Neural cell (in vitro differentiated cells): ENCODE results near the gene APIP. TPM values are rescaled to one million over a fixed set of nuclear protein-coding genes. Genes with fewer than 3 reads are reported as not detected.

Source experiments
- H2AFZ ChIP-seq: fragments of 200-600, 300-800 bp; sonication (generic), shearing (Covaris generic); 2 replicates; pipeline ENCODE4 v1.6.0; 2014; ENCODE audit warnings: low read depth, mild to moderate bottlenecking, antibody characterized with exemption, low read length, moderate library complexity
- H3F3A ChIP-seq: fragments of 200-600 bp; shearing (Covaris generic); 2 replicates; pipeline ENCODE4 v1.6.1; 2016; ENCODE audit warnings: mild to moderate bottlenecking, moderate library complexity, mixed read lengths, antibody characterized with exemption, low read length; ENCODE audit not compliant: insufficient read depth, poor library complexity, severe bottlenecking
- H3K27ac ChIP-seq: fragments of 200-600, 300-800 bp; sonication (generic), shearing (Covaris generic); 2 replicates; pipeline ENCODE4 v1.5.1; 2014; ENCODE audit warnings: mild to moderate bottlenecking, low read length, moderate library complexity
- H3K27me3 ChIP-seq: fragments of 300-800, 200-600 bp; sonication (generic), shearing (Covaris generic); 2 replicates; pipeline ENCODE4 v1.6.0; 2014; ENCODE audit warnings: mild to moderate bottlenecking, low read depth, low read length, moderate library complexity; ENCODE audit not compliant: insufficient read depth
- H3K36me3 ChIP-seq: fragments of 300-800, 200-600 bp; sonication (generic), shearing (Covaris generic); 2 replicates; pipeline ENCODE4 v1.5.1; 2014; ENCODE audit warnings: mild to moderate bottlenecking, antibody characterized with exemption, low read length, moderate library complexity; ENCODE audit not compliant: insufficient read depth
- H3K4me2 ChIP-seq: fragments of 300-800, 200-600 bp; sonication (generic), shearing (Covaris generic); 2 replicates; pipeline ENCODE4 v1.6.0; 2014; ENCODE audit warnings: mild to moderate bottlenecking, low read length
- H3K4me3 ChIP-seq: fragments of 300-800, 200-600 bp; sonication (generic), shearing (Covaris generic); 2 replicates; pipeline ENCODE4 v1.5.1; 2014; ENCODE audit warnings: mild to moderate bottlenecking, low read length, moderate library complexity
- H3K79me2 ChIP-seq: fragments of 200-600 bp; shearing (Covaris generic); replicated peaks from 2 replicates; pipeline ENCODE4 v1.6.0; 2014; ENCODE audit warnings: mild to moderate bottlenecking, low read length, moderate library complexity; ENCODE audit not compliant: insufficient read depth
- H3K9ac ChIP-seq: fragments of 300-800, 200-600 bp; sonication (generic), shearing (Covaris generic); 2 replicates; pipeline ENCODE4 v1.6.1; 2016; ENCODE audit warnings: mild to moderate bottlenecking, low read length, mixed read lengths
- H3K9me2 ChIP-seq: fragments of 200-600 bp; shearing (Covaris generic); 2 replicates; pipeline ENCODE4 v1.6.1; 2016; ENCODE audit warnings: mild to moderate bottlenecking, low read length, mixed read lengths; ENCODE audit not compliant: insufficient read depth
- H3K9me3 ChIP-seq: fragments of 200-600, 300-800 bp; sonication (generic), shearing (Covaris generic); 2 replicates; pipeline ENCODE4 v1.6.1; 2016; ENCODE audit warnings: mild to moderate bottlenecking, mixed run types, low read length, moderate library complexity, mixed read lengths
- H4K20me1 ChIP-seq: fragments of 200-600 bp; shearing (Covaris generic); 2 replicates; pipeline ENCODE4 v1.6.1; 2016; ENCODE audit warnings: mild to moderate bottlenecking, mixed run types; ENCODE audit not compliant: insufficient read depth
- EP300 ChIP-seq: fragments of 450-650 bp; conservative IDR thresholded peaks from 2 replicates; pipeline ENCODE4 v1.6.1; 2014; ENCODE audit warnings: antibody characterized with exemption, mild to moderate bottlenecking, moderate library complexity; ENCODE audit not compliant: poor library complexity, severe bottlenecking
- EZH2 ChIP-seq: fragments of 200-600, 300-800 bp; shearing (Covaris generic), sonication (generic); IDR thresholded peaks from 2 replicates; pipeline ENCODE4 v1.6.1; 2014; ENCODE audit warnings: antibody characterized with exemption, low read length, borderline replicate concordance, mild to moderate bottlenecking; ENCODE audit not compliant: insufficient read depth, poor library complexity, severe bottlenecking
- MXI1 ChIP-seq: fragments of 450-650 bp; conservative IDR thresholded peaks from 2 replicates; pipeline ENCODE4 v1.6.1; 2014; ENCODE audit warnings: antibody characterized with exemption, mild to moderate bottlenecking; ENCODE audit not compliant: poor library complexity, severe bottlenecking
- POLR2AphosphoS5 ChIP-seq: IDR thresholded peaks from 2 replicates; pipeline ENCODE4 v1.6.1; 2012
- RAD21 ChIP-seq: fragments of 450-650 bp; conservative IDR thresholded peaks from 2 replicates; pipeline ENCODE4 v1.6.1; 2014; ENCODE audit warnings: antibody characterized with exemption, mild to moderate bottlenecking, moderate library complexity
- REST ChIP-seq: IDR thresholded peaks from 2 replicates; pipeline ENCODE4 v1.6.1; 2012; ENCODE audit warnings: borderline replicate concordance
- SMC3 ChIP-seq: fragments of 450-650 bp; conservative IDR thresholded peaks from 2 replicates; pipeline ENCODE4 v1.6.1; 2014; ENCODE audit warnings: antibody characterized with exemption, mild to moderate bottlenecking, moderate library complexity; ENCODE audit not compliant: poor library complexity
- TAF1 ChIP-seq: IDR thresholded peaks from 2 replicates; pipeline ENCODE4 v1.6.1; 2012; ENCODE audit warnings: low read depth
- polyA plus RNA-seq: library from polyadenylated mRNA; depleted of rRNA; stranded (reverse); fragments of >200 nt; gene quantifications from 2 replicates; pipeline ENCODE4 v1.2.3, GENCODE V29; 2014
- TF ChIP-seq, protein P1 (sequence below): fragments of 450-650 bp; IDR thresholded peaks from 2 replicates; pipeline ENCODE4 v1.5.1; 2014; ENCODE audit warnings: antibody characterized with exemption, mild to moderate bottlenecking, moderate library complexity; ENCODE audit not compliant: poor library complexity, severe bottlenecking

Gene APIP
- polyA plus RNA-seq, 1 donor from 2014 or later, result 45.9 TPM

DNA sequence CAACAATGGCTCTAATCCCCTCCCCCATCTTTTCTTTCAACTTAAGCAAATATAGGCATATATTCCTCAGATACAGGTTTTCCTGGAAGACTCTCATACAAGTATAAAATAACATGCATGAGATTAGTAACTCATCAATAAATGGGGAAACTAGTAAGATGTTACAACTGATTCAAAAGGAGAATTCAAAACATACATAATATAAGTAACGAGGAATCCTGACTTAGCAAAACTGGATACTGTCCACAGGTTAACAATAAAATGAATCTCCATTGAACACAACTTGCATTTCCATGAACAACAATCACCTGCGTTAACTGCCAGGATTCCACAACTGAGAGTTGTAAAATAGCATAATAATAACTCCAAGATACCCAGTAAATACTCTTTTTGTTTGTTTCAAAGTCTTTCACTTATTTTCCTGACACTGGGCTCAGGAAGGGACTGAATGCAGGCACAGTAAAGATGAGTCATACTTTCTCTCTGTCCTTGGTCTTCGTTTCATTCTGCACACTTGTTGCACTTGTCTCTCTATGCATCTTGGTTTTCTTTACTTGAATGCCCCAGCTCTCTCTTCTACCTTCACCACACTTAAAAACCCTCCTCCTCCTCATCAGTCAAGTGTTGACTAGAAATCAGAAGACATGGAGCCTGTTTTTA is 8.1 kb downstream of the APIP start:
- Histone ChIP-seq H3K27ac (no peak overlapping the region), H3K4me2 (no peak overlapping the region)

DNA sequence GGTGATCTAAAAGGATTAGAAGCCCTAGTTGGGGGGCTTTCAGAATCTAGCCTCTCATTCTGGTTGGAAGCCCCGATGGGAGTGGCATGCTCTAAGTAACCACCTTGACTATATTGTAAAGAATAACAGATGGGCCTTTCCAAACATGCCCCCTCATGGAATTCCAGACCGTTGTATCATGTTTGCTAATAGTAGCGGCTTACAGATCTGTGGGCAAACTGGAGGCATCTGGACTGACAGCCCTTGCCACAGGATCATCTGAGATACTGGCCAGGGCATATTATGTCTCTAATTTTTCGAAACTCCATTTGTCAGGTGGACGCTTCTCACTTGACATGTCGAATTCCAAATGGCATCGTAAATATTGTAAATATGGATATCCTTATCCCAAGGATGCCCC is 10.5 kb downstream of the APIP start:
- Histone ChIP-seq H3K9ac (no peak overlapping the region), H3K27ac (no peak overlapping the region), H3K9me2 (no peaks in the 10 kb centered on the region), H3K36me3 (peaks cover 9% of the 10 kb centered on the region), H3K4me2 (no peak overlapping the region), H4K20me1 (no peaks in the 10 kb centered on the region), H2AFZ (no peak overlapping the region), H3K4me3 (no peak overlapping the region), H3K79me2 (peaks cover 15% of the 10 kb centered on the region), H3K27me3 (no peaks in the 10 kb centered on the region), H3F3A (no peaks in the 10 kb centered on the region), H3K9me3 (no peaks in the 10 kb centered on the region)
- no peak for TF ChIP-seq EP300

More for the DNA sequence above, 8.1 kb downstream of the APIP start:
- TF ChIP-seq, protein P1, sequence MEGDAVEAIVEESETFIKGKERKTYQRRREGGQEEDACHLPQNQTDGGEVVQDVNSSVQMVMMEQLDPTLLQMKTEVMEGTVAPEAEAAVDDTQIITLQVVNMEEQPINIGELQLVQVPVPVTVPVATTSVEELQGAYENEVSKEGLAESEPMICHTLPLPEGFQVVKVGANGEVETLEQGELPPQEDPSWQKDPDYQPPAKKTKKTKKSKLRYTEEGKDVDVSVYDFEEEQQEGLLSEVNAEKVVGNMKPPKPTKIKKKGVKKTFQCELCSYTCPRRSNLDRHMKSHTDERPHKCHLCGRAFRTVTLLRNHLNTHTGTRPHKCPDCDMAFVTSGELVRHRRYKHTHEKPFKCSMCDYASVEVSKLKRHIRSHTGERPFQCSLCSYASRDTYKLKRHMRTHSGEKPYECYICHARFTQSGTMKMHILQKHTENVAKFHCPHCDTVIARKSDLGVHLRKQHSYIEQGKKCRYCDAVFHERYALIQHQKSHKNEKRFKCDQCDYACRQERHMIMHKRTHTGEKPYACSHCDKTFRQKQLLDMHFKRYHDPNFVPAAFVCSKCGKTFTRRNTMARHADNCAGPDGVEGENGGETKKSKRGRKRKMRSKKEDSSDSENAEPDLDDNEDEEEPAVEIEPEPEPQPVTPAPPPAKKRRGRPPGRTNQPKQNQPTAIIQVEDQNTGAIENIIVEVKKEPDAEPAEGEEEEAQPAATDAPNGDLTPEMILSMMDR, result no peak
- no peak for TF ChIP-seq SMC3
- TF ChIP-seq EP300, result no peak
- TF ChIP-seq RAD21, result no peak
- TF ChIP-seq EZH2, result no peak
- TF ChIP-seq REST, result no peak
- TF ChIP-seq POLR2AphosphoS5, result no peak
- no peak for TF ChIP-seq TAF1
- H3K79me2 ChIP-seq, result peaks cover 22% of the 10 kb centered on the region
- no peaks in the 10 kb centered on the region for H3K9me3 ChIP-seq
- no peaks in the 10 kb centered on the region for H3F3A ChIP-seq
- H3K9me2 ChIP-seq, result no peaks in the 10 kb centered on the region
- no peaks in the 10 kb centered on the region for H3K27me3 ChIP-seq
- H3K36me3 ChIP-seq, result peaks cover 9% of the 10 kb centered on the region
- no peak overlapping the region for H3K4me3 ChIP-seq
- no peak overlapping the region for H3K9ac ChIP-seq
- no peak overlapping the region for H2AFZ ChIP-seq
- H4K20me1 ChIP-seq, result no peaks in the 10 kb centered on the region

- H3K4me2 ChIP-seq, result no peak overlapping the region
These were observed 11.7 kb downstream of the APIP start for GRCh38 chr11:34904421-34904955.

More at GRCh38 chr11:34904421-34904955, 11.7 kb downstream of the APIP start:
- H3K27me3 ChIP-seq, result no peaks in the 10 kb centered on the region
- peaks cover 4% of the 10 kb centered on the region for H3K36me3 ChIP-seq
- no peaks in the 10 kb centered on the region for H3F3A ChIP-seq
- TF ChIP-seq EP300 (no peak), EZH2 (no peak), SMC3 (no peak), REST (no peak), POLR2AphosphoS5 (no peak), RAD21 (no peak), MXI1 (no peak), TAF1 (no peak)
- TF ChIP-seq, protein P1, result no peak
- no peak overlapping the region for H3K27ac ChIP-seq
- no peak overlapping the region for H2AFZ ChIP-seq
- no peaks in the 10 kb centered on the region for H3K9me2 ChIP-seq
- H3K4me3 ChIP-seq, result no peak overlapping the region
- H3K79me2 ChIP-seq, result peaks cover 7% of the 10 kb centered on the region
- H4K20me1 ChIP-seq, result no peaks in the 10 kb centered on the region
- H3K9me3 ChIP-seq, result peaks cover 5% of the 10 kb centered on the region
- H3K9ac ChIP-seq, result no peak overlapping the region
